Heart right ventricle (tissue), 16 donors: ENCODE results near the gene C19orf12. TPM values are rescaled to one million over a fixed set of nuclear protein-coding genes. Genes with fewer than 3 reads are reported as not detected.

Experiments
- ATAC-seq, 8 donors: fragments of 200-7000 bp; cut with Tn5 transposase; one replicate each; pipeline ENCODE4 v1.9.1; 2020; ENCODE audit warnings: mild to moderate bottlenecking in 8 of 8, moderate library complexity in 8 of 8, moderate number of reproducible peaks in 1 of 8
- DNase-seq, 2 donors: peaks; one replicate each; pipeline ENCODE4 v3.0.0-alpha.2; 2020
- H3K27ac ChIP-seq, 10 donors: fragments of 200-600 bp; sonication (generic) in 2 of 10; one replicate each; pipeline versions ENCODE4 v1.5.0 to v1.8.0; 2020 to 2022; ENCODE audit warnings: mild to moderate bottlenecking in 3 of 10
- H3K27me3 ChIP-seq, 7 donors: fragments of 200-600 bp; one replicate each; pipeline ENCODE4 v1.8.0; 2021 to 2022; ENCODE audit warnings: mild to moderate bottlenecking in 2 of 7
- H3K36me3 ChIP-seq, 9 donors: fragments of 200-600 bp; sonication (generic) in 1 of 9; one replicate each; pipeline versions ENCODE4 v1.5.0 to v1.8.0; 2020 to 2022; ENCODE audit warnings: mild to moderate bottlenecking in 2 of 9
- H3K4me1 ChIP-seq, 9 donors: fragments of 200-600 bp; sonication (generic) in 1 of 9; one replicate each; pipeline versions ENCODE4 v1.5.0 to v1.8.0; 2020 to 2022; ENCODE audit warnings: mild to moderate bottlenecking in 4 of 9
- H3K4me3 ChIP-seq, 10 donors: fragments of 200-600 bp; sonication (generic) in 2 of 10; one replicate each; pipeline versions ENCODE4 v1.5.0 to v1.8.0; 2020 to 2022; ENCODE audit warnings: mild to moderate bottlenecking in 7 of 10, moderate library complexity in 2 of 10
- H3K9me3 ChIP-seq, 11 donors: fragments of 200-600 bp in 10 of 11; sonication (generic) in 2 of 11; one replicate each; pipeline versions ENCODE4 v1.5.0 to v1.8.0; 2013 to 2022; ENCODE audit warnings: mild to moderate bottlenecking in 2 of 11, control low read depth in 1 of 11, moderate library complexity in 1 of 11
- CTCF ChIP-seq, 9 donors: fragments of 200-600 bp; sonication (generic) in 2 of 9; IDR thresholded peaks; one replicate each; pipeline versions ENCODE4 v1.5.0 to v1.8.0; 2021 to 2022; ENCODE audit warnings: antibody characterized with exemption in 9 of 9, mild to moderate bottlenecking in 5 of 9, moderate library complexity in 1 of 9
- WGBS, 2 donors: extraction: QIAGEN DNeasy Blood & Tissue Kit; methylation state at CpG; one replicate each; pipeline ENCODE4 v1.1.7; 2013; ENCODE audit warnings: inconsistent platforms in 1 of 2; 5-methylcytosine and 5-hydroxymethylcytosine counted together
- intact Hi-C, 10 donors: fragments of 100-400 bp; cut with DNase I; formaldehyde crosslinking; loops; one replicate each; pipeline versions ENCODE4 v1.11.1 to v1.14.2; 2022
- polyA plus RNA-seq, 2 donors: library from polyadenylated mRNA; stranded (reverse); fragments of 200-250 nt; gene quantifications; one replicate each; pipeline ENCODE4 v1.2.3, GENCODE V29; 2013
- total RNA-seq, 10 donors: library from RNA; stranded (reverse); fragmentation: NEBNext Ultra II Directional in 3 of 10; extraction: Animal tissue kit (Norgen Biotek cat#: 25700) in 3 of 10; gene quantifications; one replicate each; pipeline versions ENCODE4 v1.2.1 to v1.2.4, GENCODE V29; 2021 to 2023
- donor health status: Arrhythmogenic right ventricular cardiomyopathy.
- donor health status: ischemic (EF 13 %, LVEDD 7.1; RV severe dilation, severe dysfunction).
- donor health status: healthy with polysubstance abuse.
- donor health status: DM: no; HTN: yes; CAD: no.
- donor health status: DM: no; HTN: no; CAD: no.
- donor health status: ischemic (EF 25% LVEDD 6.9; RV normal size, moderate dysfunction).
- donor health status: ischemic (EF 25% LVEDD 5.7; RV mildly dilated, moderate dysfunction).
- donor health status: healthy.
- donor health status: DM: yes; HTN: yes; CAD: no.
- donor health status: Ischemic cardiomyopathy.
- donor health status: ischemic (EF 35%, LVEDD 5.7; RV mildly dilated, moderate dysfunction).
- donor health status: nonischemic (EF 11% LVEDD 7.7; RV severe dilation, severe dysfunction).
- donor health status: DM: yes; HTN: yes; CAD: no.
- donor health status: PGD.
- donor health status: ischemic (EF 29% LVEDD 5.4; RV normal size, mild dysfunction).
- donor health status: nonischemic (EF 23%, LVEDD 6.1; RV moderate dilation, normal function).

The C19orf12 gene
- total and polyA plus RNA-seq, 12 donors, result 26.7 to 83.3 (median 38.3) TPM

GRCh38 chr19:29680937-29681336, 34.1 kb downstream of the C19orf12 start:
- H3K4me1 ChIP-seq, result peaks cover 34 to 76% (median 66%) of the 10 kb centered on the region in 9 donors
- H3K27ac ChIP-seq, result peak overlapping the region in 7 of 10 donors; percentile 34 to 86 (median 76)
- intact Hi-C loops, result no loop called here
- 73 to 81% methylated on average over 7 of the region's 7 CpGs for WGBS, 2 donors
- H3K9me3 ChIP-seq, result no peaks in the 10 kb centered on the region
- peak overlapping the region in 1 of 10 donors; percentile 9 for H3K4me3 ChIP-seq
- H3K27me3 ChIP-seq, result no peaks in the 10 kb centered on the region
- no peak for TF ChIP-seq CTCF (IDR thresholded peaks at IDR 0.05)
- ATAC-seq (no peak), DNase-seq (no peak)
- H3K36me3 ChIP-seq, result peaks cover 0 to 18% (median 2%) of the 10 kb centered on the region in 9 donors

- WGBS, 2 donors, result 44 to 48% methylated on average over 12 of the region's 12 CpGs
- intact Hi-C loops, result no loop called here
- Histone ChIP-seq H3K27ac (peak overlapping the region in 7 of 10 donors; percentile 9 to 86 (median 76)), H3K9me3 (no peaks in the 10 kb centered on the region), H3K4me1 (peaks cover 34 to 78% (median 68%) of the 10 kb centered on the region in 9 donors), H3K36me3 (peaks cover 0 to 23% (median 7%) of the 10 kb centered on the region in 9 donors), H3K4me3 (peak overlapping the region in 1 of 10 donors; percentile 9), H3K27me3 (no peaks in the 10 kb centered on the region)
- peak in 1 of 2 donors; percentile 54 for DNase-seq
- ATAC-seq, result peak in 1 of 8 donors; percentile 16
- TF ChIP-seq CTCF (IDR thresholded peaks at IDR 0.05), result no peak
Observed at GRCh38 chr19:29680447-29680846, 34.6 kb downstream of the C19orf12 start.

- peaks cover 34 to 80% (median 67%) of the 10 kb centered on the region in 9 donors for H3K4me1 ChIP-seq
- H3K4me3 ChIP-seq, result no peak overlapping the region
- no peaks in the 10 kb centered on the region for H3K9me3 ChIP-seq
- H3K36me3 ChIP-seq, result peaks cover 0 to 30% (median 14%) of the 10 kb centered on the region in 9 donors
- intact Hi-C loops, result no loop called here
- ATAC-seq, result no peak
- WGBS, 2 donors, result 81 to 91% methylated on average over 9 of the region's 9 CpGs
- DNase-seq, result no peak
- H3K27ac ChIP-seq, result peak overlapping the region; percentile 35 to 90 (median 81)
- no peak for TF ChIP-seq CTCF (IDR thresholded peaks at IDR 0.05)
- H3K27me3 ChIP-seq, result no peaks in the 10 kb centered on the region
Observed at GRCh38 chr19:29679598-29680210, 35.4 kb downstream of the C19orf12 start.

GRCh38 chr19:29678484-29679106, 36.5 kb downstream of the C19orf12 start:
- H3K27ac ChIP-seq, result peak overlapping the region; percentile 47 to 91 (median 83)
- intact Hi-C loops, result no loop called here
- H3K4me3 ChIP-seq, result no peak overlapping the region
- no peak for TF ChIP-seq CTCF (IDR thresholded peaks at IDR 0.05)
- ATAC-seq (peak; percentile 54 to 84 (median 69)), DNase-seq (peak; percentile 57 to 82)
- WGBS, 2 donors, result 44 to 46% methylated on average over 20 of the region's 20 CpGs
- peaks cover 34 to 91% (median 67%) of the 10 kb centered on the region in 9 donors for H3K4me1 ChIP-seq
- H3K36me3 ChIP-seq, result peaks cover 0 to 41% (median 25%) of the 10 kb centered on the region in 9 donors
- no peaks in the 10 kb centered on the region for H3K9me3 ChIP-seq
- no peaks in the 10 kb centered on the region for H3K27me3 ChIP-seq
